SH-SY5Y (cell line): Measurements from ENCODE around the gene PMS2.

Source experiments
- GATA2 ChIP-seq: IDR thresholded peaks from 2 replicates; pipeline ENCODE4 v1.6.1; 2011; ENCODE audit warnings: mild to moderate bottlenecking, low read depth, low read length
- GATA3 ChIP-seq: IDR thresholded peaks from 2 replicates; pipeline ENCODE4 v1.6.1; 2011; ENCODE audit warnings: low read depth, mild to moderate bottlenecking, low read length, moderate library complexity

GRCh38 chr7:6049780-6050179 is 40.9 kb upstream of the PMS2 start:
- TF ChIP-seq GATA2 (no peak), GATA3 (no peak)
